ENCODE data around the gene RPL35. TPM values are rescaled to one million over a fixed set of nuclear protein-coding genes. Genes with fewer than 3 reads are reported as not detected.

RPL35 gene
- polyA plus RNA-seq, 4 donors = 763 to 1,347 (median 976) TPM

DNA sequence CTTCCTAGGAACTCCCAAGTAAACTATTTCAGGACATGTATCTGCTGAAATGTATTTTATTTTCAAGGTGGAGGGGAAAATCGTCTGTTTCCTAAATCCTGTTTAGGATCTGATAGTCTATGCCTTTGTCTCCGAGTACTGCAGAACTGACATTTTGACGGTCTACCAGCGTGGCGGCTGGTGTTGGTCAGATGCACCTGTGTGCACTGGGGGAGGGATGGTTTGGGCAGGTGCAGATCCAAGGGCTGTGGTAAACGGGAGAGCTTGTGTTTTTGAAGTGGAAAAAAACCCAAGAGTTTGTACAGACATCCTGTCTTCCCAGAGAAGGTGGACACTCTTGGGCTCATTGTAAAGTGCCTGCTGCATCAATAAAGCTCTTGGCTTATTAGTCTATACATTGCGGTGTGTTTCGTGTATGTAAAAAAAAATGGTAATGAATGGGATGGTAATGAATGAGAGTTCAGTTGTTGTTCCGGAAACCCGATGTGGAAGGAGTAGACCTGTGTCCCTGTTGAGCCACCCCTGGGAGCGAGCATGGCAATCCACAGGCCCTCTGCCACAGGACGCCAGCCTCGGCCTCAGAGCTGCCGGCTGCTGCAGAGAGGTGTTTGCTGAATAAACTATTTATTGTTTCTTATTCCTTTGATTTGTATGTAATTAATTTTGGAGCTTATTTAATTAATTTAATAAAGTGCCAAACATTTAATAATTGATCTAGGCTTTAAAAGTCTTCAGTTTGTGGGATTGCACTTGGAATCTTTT, 15.4 kb upstream of the RPL35 start:
- DNase-seq (ENCODE audit: low read depth in 4 of 4, low spot score in 2 of 4) = no peak

DNA sequence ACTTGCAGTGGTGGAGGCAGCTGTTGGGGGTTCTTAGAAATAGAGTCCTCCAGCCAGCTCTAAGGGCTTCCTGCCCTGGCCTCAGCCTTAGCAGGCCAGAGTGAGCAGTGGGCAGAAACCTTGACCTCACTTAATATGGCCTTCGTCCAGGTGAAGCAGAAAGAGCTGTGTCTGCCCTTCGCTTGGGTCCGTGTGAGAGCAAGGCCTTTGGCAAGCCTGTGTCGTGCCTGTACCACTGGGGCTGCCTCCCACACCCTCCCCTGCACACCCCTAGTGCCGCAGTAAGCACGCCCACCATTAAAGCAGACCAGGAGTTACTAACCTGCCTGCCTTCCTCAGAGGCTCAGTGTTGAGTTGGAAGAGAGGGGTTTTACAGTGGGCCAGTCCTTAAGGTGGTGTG, 13.7 kb upstream of the RPL35 start:
- no peak for DNase-seq (ENCODE audit: low read depth in 4 of 4, low spot score in 2 of 4)

DNA sequence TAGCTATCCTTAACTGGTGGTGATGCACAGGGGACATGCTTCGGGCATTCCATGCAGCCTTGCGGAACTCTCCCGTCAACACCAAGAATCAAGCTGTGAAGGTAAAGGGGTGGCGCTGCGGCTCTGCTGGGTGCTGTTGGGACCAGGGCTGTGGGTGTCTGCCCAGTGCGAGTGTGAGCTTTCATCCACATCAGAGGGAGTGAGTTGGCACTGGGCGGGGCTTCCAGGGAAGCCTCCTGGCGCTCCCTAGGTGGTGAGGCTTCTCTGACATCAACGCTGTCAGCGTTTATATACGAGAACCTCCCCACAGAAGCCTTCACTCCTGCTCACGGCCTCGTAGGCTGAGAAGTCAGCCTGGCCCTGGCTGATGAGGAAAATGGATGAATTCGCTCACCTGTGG, 11.9 kb upstream of the RPL35 start:
- DNase-seq (ENCODE audit: low read depth in 4 of 4, low spot score in 2 of 4) = no peak

DNA sequence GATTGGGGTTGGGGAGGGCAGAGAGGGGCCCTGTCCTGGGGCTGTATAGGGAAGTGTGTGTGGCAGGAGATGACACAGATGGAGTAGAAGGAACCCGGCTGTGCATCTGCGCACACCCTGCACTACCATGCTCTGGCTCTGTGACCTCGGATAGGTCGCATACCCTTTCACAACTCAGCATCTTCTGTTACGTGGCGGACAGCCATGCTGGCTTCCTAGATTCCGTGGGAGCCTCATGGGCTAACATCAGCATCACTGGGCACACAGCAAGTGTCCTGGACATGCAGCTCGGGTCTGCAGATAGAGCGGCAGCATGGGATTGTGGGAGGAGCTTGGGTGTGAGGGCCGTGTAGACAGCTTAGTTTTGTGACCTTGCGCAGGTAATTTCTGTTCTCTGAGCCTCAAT, 9.4 kb upstream of the RPL35 start:
- DNase-seq (ENCODE audit: low read depth in 4 of 4, low spot score in 2 of 4) = no peak

DNA sequence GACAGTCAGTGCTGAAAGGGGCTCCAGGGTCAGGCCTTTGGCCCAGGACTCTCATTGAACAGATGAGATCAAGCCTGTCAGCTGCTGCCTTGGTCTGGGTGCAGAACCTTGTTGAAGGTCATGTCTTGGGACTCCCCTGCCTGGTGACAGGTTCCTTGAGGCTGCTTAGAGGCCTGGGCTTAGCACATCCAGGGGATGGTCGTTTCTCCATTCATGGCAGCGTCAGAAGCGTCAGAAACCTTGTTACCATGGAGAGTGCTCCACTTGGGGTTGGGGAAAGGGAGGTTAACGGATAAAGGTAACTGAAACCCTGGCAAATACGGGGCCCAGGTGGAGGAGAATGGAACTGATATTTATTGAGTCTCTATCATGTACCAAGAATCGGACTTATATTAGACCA, 9.0 kb upstream of the RPL35 start:
- no peak for DNase-seq (ENCODE audit: low read depth in 4 of 4, low spot score in 2 of 4)

DNA sequence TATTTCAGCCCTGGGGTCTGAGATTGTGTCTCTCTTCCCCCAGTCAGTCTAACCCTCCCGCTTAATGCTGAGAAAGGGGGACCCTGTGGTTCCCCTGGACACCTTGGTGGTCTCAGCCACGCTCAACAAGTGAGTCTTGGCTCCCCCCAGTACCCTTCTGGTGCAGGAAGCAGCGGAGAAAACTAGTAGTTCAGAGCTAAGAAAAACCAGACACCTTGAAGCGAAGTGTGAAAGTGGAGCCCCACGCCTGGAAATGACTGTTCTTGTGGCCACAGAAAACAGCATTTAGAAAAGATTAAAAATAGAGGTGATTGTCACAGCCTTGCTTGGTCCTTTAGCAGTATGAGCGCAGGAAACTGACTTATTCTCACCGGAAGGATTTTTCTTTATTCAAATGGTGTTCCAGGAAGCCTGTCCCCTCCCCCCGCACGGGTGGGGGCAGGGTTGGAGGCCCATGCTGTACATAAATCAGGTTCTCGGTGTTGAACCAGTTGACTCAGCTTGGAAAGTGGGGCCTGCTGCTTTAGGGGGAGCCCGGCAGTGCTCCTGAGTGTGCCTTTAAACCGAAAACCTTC, 8.3 kb upstream of the RPL35 start:
- DNase-seq (ENCODE audit: low read depth in 4 of 4, low spot score in 2 of 4) = no peak

DNA sequence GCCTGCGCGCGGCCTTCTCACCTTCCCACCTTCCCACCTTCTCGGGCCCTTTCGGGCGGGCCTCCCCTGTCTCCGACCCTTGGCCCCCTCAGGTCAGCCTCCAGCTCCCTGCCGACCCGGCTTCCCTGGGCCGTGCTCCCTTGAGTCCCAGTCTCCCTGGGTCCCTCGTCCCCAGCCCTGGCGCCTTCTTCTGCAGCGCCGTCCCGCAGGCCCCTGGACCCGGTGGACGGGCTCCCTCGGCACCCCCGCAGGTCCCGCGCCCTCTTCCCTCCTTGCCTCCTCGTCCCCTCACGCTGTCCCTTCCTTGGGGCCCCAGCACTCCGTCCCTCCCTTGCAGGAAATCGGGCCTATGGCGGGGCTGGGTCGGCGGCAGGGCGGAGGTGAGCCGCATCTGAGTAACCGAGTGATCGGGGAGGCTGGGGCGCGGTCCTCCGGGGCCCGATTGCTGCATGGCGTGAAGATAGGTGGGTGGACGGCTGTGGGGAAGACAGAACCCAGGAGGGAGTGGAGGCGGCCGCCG, 7.8 kb upstream of the RPL35 start:
- no peak for DNase-seq (ENCODE audit: low read depth in 4 of 4, low spot score in 2 of 4)

DNA sequence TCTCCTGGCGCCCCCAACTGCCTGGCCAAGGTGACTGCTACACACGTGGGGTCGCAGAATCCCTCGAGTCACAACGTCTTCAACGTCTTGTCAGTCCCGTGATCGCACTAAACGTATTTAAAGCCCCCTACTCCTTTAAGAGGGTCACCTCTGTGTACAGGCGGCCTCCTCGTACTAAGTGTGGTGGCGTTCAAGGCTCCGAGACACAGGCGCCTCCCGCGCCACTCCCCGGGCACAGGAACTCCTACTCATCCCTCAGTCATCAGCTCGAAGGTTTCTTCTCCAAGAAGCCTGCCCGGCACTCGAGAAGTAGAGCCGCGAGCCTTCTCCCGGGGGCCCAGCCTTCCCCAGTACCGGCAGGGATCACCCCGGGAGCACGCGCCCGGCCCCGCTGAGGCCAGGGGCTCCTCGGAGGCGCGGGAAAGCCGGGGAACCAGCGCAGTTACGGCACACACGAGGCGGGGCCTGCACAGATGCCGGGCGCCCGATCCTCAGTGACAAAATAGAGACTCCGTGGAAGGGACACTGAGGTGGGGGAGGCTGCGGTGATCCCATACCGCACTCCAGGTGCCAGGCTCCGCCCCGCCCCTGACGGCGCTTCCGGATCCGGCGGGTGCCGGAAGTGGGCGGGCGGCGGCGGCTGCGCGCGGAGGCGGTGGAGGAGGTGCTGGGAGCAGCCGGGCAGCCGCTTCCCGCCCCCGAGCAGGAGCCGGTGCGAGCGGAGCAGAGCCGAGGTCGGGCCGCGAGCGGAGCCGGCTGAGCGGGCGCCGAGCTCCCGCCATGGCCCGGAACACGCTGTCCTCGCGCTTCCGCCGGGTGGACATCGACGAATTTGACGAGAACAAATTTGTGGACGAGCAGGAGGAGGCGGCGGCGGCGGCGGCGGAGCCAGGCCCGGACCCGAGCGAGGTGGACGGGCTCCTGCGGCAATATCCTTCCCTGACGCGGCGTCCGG, 7.0 kb upstream of the RPL35 start:
- DNase-seq (ENCODE audit: low read depth in 4 of 4, low spot score in 2 of 4) = peak in 2 of 4 donors; percentile 64 to 72

DNA sequence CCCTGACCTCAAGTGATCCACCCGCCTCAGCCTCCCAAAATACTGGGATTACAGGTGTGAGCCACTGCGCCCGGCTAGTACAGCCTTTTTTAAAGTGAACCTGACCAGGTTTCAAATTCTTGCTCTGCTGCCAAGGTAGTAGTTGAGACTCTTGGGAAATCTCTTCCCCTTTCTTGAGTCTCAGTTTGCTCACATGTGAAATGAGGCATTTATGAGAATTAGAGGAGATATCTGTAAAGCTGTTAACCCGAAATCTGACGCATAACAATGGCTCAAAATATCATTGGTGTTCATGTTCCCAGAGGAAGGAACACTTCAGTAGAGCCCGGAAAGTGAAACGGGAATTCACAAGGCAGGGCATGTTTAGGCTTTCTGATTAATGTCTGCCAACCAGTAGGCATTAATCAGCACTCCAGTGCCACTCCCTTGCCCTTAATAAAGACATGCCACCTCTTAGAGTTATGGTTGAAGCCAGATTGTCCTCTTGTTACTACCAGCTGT, 1.7 kb upstream of the RPL35 start:
- no peak for DNase-seq (ENCODE audit: low read depth in 4 of 4, low spot score in 2 of 4)

DNA sequence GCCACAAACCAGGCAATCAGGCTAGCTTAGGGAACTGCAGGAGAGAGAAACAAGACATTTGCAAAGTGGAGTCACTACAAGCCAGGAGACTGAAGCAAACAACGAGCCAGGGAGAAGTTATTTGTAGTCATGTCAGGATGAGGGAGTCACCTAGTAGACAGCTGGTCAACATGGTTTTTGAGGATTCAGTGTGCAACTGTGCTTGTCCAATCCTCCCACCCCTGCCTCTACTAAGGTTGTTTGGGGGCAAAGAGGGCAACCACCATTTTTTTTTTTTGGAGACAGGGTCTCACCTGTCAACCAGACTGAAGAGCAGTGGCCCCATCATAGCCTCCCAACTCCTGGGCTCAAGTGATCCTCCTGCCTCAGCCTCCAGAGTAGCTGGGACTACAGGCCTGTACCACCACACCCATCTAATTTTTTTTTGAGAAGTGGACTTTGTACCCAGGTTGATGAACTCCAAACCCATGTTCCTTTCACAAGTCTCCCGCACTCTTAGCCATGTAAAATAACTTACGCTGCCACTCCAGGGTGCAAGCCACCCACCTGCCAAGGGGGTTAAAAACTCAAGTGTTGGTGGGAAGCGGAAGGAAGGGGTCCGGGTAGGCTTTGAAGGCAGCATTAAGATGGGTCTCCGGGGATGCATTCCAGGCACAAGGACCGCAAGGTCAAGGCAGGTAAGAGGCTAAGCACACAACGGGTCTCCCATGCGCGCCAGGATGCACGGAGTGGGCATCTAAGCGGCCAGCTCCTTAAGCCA, 995 bp downstream of the RPL35 start:
- DNase-seq (ENCODE audit: low read depth in 4 of 4, low spot score in 2 of 4) = no peak

DNA sequence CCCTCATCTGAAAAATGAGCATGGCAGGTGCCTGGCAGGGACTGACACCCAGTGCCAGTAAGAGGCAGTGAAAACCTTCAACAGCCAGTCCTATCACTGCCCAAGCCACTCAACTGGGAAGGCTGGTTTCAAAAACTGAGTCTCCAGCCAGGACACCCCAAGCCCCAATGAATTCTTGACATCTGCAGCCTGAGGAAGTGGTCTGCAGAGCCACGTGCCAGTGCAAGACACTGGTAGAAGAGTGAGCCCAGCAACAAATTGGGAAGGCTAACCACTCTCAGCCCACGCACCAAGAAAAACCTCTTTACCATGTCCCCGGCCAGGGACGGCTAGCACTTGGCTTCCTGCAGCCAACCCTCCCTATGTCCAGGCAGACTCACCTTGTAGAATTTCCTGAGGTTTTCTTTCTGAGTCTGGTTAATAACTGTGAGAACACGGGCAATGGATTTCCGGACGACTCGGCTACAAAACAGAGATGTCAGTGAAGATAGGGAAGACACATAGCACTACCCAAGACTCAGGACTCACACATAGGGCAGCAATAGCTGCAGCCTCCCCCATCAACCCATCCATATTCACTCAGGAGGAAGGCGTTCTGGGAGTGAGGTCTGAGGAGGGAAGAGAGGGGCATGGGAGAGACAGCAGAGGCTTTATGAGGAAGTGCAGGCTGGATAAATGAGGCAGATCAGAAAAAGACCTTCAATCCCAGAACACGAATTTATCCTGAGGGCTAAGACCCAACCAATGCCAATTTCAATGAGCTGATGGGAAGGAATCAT, 1.8 kb downstream of the RPL35 start:
- no peak for DNase-seq (ENCODE audit: low read depth in 4 of 4, low spot score in 2 of 4)

DNA sequence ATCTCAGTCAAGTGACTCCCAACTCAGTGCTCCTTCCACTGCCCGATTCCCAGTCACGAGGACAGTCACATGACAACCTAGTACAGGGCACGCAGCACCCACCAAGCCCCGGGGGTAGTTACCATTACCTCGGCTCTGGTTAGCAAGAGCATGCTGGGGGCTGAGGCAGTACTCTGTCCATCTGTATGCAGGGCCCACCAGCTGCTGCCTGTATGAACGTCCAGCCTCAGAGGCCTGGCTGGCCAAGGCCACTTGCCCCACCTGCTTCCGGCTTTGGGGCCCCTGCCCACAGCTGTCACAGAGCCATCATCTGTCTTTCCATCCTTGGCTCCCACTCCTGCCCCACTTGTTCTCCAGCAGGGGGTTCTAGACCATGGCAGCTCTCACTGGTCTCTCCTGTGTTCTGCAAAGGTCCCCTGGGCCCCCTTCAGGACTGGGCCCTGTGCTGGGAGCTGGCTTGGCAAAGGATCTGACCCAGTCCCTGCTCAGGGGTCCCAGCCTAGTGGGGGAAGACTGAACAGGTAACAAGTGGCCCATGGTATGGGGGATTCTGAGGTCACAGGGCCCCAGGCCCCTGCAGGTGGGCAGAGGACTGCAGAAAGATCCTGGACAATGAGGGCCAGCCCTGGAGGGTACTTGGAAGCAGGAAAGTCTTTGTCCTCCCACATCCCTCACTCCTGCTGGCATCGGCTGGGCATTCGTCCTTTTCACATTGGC, 3.3 kb downstream of the RPL35 start:
- no peak for DNase-seq (ENCODE audit: low read depth in 4 of 4, low spot score in 2 of 4)

DNA sequence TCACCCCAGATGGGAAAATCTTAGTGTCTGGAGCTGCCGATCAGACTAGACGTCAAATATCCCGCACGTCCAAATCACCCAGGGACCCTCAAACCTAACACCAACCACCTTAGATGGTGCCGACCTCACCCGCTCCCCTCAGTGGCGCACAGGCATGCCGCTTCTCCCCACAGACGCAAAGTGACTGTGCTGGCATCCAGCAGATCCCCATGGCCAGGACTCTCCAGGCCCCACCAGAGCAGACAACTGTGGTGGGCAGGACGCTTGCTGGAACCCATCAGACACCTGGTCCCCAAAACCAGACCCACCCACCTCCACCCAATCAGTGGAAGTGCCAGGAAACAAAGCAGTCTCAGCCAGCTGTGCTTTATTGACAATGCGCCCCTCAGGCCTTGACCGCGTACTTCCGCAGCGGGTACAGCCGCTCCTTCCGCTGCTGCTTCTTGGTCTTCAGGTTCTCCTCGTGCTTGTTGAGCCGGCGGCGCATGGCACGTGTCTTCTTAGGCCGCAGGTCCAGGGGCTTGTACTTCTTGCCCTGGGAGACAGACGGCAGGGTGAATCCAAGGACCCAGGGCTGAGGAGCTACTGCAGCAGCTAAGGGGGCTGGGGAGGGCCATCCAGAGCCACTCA, 4.1 kb downstream of the RPL35 start:
- DNase-seq (ENCODE audit: low read depth in 4 of 4, low spot score in 2 of 4) = no peak

DNA sequence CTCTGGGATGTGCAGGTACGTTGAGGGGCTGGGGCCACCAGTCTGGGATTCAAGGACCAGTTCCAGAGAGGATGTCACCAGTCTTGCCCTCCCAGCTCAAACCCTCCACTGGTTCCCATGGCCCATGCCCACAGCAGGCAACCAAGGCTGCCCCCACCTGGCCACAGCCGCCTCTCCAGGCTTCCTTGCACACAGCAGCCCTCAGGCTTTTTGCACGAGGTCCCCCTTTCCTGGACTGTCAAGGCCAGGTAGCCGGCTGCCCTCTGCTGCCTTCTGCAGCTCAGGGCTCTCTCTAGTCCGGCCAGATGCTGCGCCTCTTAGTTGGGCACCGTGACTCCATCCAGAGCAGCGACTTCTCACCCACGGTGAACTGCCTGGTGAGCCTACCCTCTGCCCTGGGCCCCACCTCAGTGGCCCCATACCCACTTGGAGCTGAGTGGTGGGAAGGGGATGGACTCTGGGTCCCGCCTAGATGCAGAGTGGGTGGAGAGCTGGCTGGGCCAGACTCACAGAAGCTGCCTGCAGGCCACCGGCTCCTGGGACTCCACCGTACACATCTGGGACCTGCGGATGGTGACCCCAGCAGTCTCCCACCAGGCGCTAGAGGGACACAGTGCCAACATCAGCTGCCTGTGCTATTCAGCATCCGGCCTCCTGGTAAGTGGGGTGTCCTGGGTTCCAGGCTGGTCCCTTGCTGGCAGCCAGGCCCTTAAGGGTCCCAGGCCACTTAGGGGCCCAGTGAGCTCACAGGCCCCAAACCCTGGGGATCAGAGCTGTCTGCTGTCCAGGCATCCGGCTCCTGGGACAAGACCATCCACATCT, 5.6 kb downstream of the RPL35 start:
- DNase-seq (ENCODE audit: low read depth in 4 of 4, low spot score in 2 of 4) = no peak

DNA sequence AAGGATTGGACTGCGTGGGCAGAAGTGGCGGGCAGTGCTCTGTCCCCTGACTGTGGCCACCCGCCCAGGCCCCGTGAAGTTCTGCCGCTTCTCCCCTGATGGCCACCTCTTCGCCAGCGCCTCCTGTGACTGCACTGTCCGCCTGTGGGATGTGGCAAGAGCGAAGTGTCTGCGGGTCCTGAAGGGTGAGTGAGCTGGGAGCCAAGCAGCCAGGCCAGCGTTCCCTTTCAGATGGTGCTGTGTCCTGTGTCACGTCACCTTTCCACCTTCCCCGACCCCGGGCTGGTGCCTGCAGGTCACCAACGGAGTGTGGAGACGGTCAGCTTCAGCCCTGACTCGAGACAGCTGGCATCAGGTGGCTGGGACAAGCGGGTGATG, 6.2 kb downstream of the RPL35 start:
- DNase-seq (ENCODE audit: low read depth in 4 of 4, low spot score in 2 of 4) = no peak

DNA sequence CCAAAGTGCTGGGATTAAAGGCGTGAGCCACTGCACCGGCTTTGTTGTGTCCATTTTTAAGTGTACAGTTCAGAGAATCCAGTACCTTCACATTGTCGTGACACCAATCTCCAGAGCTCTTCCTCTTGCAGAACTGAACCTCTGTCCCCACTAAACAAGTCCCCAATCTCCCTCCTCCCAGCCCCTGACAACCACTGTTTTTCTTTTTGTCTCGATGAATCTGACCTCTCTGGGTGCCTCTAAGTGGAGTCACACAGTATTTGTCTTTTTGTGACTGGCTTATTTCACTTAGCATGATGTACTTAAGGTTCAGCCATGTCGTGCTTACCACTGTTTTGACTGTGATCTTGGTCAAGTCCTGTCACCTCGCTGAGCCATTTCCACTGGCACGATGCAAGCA, 6.9 kb downstream of the RPL35 start:
- DNase-seq (ENCODE audit: low read depth in 4 of 4, low spot score in 2 of 4) = no peak

DNA sequence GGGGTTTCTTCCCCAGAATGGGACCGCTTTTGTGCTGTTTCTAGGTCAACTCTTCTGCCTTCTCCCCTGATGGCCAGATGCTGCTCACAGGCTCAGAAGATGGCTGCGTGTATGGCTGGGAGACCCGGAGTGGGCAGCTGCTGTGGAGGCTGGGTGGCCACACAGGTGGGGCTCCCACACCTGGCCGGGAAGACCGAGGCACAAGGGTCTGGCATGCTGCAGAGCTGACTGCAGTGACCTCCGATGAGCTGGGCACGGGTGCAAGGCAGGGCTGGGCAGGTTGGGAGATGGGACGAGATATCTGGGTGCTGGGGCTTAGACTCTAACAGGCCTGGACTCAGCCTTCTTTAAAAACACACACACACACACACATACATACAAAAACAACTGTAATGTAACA, 7.6 kb downstream of the RPL35 start:
- no peak for DNase-seq (ENCODE audit: low read depth in 4 of 4, low spot score in 2 of 4)

Data from left renal cortex interstitium (tissue), 4 donors.